Upper lobe of left lung (tissue), 6 donors: ENCODE measurements around the gene GREB1L. TPM values are rescaled to one million over a fixed set of nuclear protein-coding genes. Genes with fewer than 3 reads are reported as not detected.

Experiments used
- ATAC-seq, 2 donors: fragments of 200-7000 bp; cut with Tn5 transposase; one replicate each; pipeline ENCODE4 v1.9.1; 2022; ENCODE audit warnings: mild to moderate bottlenecking in 2 of 2, moderate library complexity in 2 of 2; ENCODE audit not compliant: low FRiP score in 2 of 2
- DNase-seq, 2 donors: peaks; one replicate each; pipeline ENCODE4 v3.0.0-alpha.2; 2019 to 2020
- H3K27ac ChIP-seq, 4 donors: fragments of 200-600 bp; sonication (generic); one replicate each; pipeline ENCODE4 v1.5.1; 2016 to 2019
- H3K27me3 ChIP-seq, 4 donors: fragments of 200-600 bp; sonication (generic); one replicate each; pipeline ENCODE4 v1.5.1; 2017 to 2019
- H3K36me3 ChIP-seq, 4 donors: fragments of 200-600 bp; sonication (generic); one replicate each; pipeline ENCODE4 v1.5.1; 2016 to 2019
- H3K4me1 ChIP-seq, 4 donors: fragments of 200-600 bp; sonication (generic); one replicate each; pipeline ENCODE4 v1.5.1; 2018 to 2019
- H3K4me3 ChIP-seq, 4 donors: fragments of 200-600 bp; sonication (generic); one replicate each; pipeline ENCODE4 v1.5.1; 2017 to 2019; ENCODE audit warnings: mild to moderate bottlenecking in 2 of 4, moderate library complexity in 1 of 4
- H3K9me3 ChIP-seq, 4 donors: fragments of 200-600 bp; sonication (generic); one replicate each; pipeline ENCODE4 v1.5.1; 2018 to 2019
- CTCF ChIP-seq, 6 experiments: fragments of 450-650 bp in 4 of 6; fragments of 200-600 bp in 2 of 6; sonication (generic) in 2 of 6; IDR thresholded peaks; one replicate each; pipeline ENCODE4 v1.5.1; 2016 to 2019; ENCODE audit warnings: antibody characterized with exemption in 6 of 6
- EP300 ChIP-seq, 4 donors: sonication (generic); formaldehyde crosslinking; IDR thresholded peaks; one replicate each; pipeline ENCODE4 v1.5.1; 2017; ENCODE audit warnings: antibody characterized with exemption in 4 of 4, control low read depth in 2 of 4
- POLR2A ChIP-seq, 4 donors: fragments of 450-650 bp; IDR thresholded peaks; one replicate each; pipeline ENCODE4 v1.5.1; 2016 to 2017; ENCODE audit warnings: antibody characterized with exemption in 4 of 4, mild to moderate bottlenecking in 2 of 4
- POLR2AphosphoS5 ChIP-seq, 2 donors: sonication (generic); formaldehyde crosslinking; IDR thresholded peaks; one replicate each; pipeline ENCODE4 v1.5.1; 2017; ENCODE audit warnings: antibody characterized with exemption in 2 of 2
- WGBS, 2 donors: methylation state at CpG; one replicate each; pipeline ENCODE4 v1.1.5; 2017 to 2018; 5-methylcytosine and 5-hydroxymethylcytosine counted together
- total RNA-seq, 6 donors: library from RNA; depleted of rRNA in 4 of 6; stranded (reverse); fragments of >200 nt in 4 of 6; gene quantifications; one replicate each; pipeline versions ENCODE4 v1.1.0 to v1.2.1, GENCODE V29; 2016 to 2021
- donor health status: DM: no; HTN: no; CAD: no; lungs with moderate emphysema.
- donor health status: DM: no; HTN: yes; CAD: no; lungs with severe emphysema.

Gene GREB1L
- total RNA-seq, 6 donors from 2014 or later = under 0.01 to 2.0 (median 0.44) TPM

GRCh38 chr18:21315741-21316197 is 73.7 kb downstream of the GREB1L start:
- ATAC-seq (no peak), DNase-seq (peak in 1 of 2 donors; percentile 30)
- TF ChIP-seq EP300 (IDR thresholded peaks at IDR 0.05) (no peak), POLR2A (IDR thresholded peaks at IDR 0.05) (no peak), POLR2AphosphoS5 (IDR thresholded peaks at IDR 0.05) (no peak), CTCF (IDR thresholded peaks at IDR 0.05) (no peak)
- Histone ChIP-seq H3K9me3 (no peaks in the 10 kb centered on the region), H3K36me3 (no peaks in the 10 kb centered on the region), H3K4me3 (no peak overlapping the region), H3K27me3 (no peaks in the 10 kb centered on the region), H3K4me1 (no peaks in the 10 kb centered on the region), H3K27ac (no peak overlapping the region)
- whole genome bisulfite sequencing, 2 donors = 45 to 65% methylated on average over 9 of the region's 9 CpGs

GRCh38 chr18:21316296-21316695 is 74.3 kb downstream of the GREB1L start:
- no peak for TF ChIP-seq CTCF (IDR thresholded peaks at IDR 0.05)
- TF ChIP-seq POLR2AphosphoS5 (IDR thresholded peaks at IDR 0.05) = no peak
- no peak for TF ChIP-seq EP300 (IDR thresholded peaks at IDR 0.05)
- TF ChIP-seq POLR2A (IDR thresholded peaks at IDR 0.05) = no peak
- ATAC-seq (no peak), DNase-seq (no peak)
- Histone ChIP-seq H3K27ac (no peak overlapping the region), H3K4me3 (no peak overlapping the region), H3K9me3 (no peaks in the 10 kb centered on the region), H3K36me3 (no peaks in the 10 kb centered on the region), H3K27me3 (no peaks in the 10 kb centered on the region), H3K4me1 (no peaks in the 10 kb centered on the region)
- 92 to 96% methylated on average over 1 of the region's 1 CpG for WGBS, 2 donors

- Histone ChIP-seq H3K36me3 (no peaks in the 10 kb centered on the region), H3K27me3 (no peaks in the 10 kb centered on the region), H3K4me3 (no peak overlapping the region), H3K4me1 (no peaks in the 10 kb centered on the region), H3K9me3 (no peaks in the 10 kb centered on the region), H3K27ac (no peak overlapping the region)
- WGBS, 2 donors = 80 to 90% methylated on average over 3 of the region's 3 CpGs
- TF ChIP-seq EP300 (IDR thresholded peaks at IDR 0.05) (no peak), POLR2AphosphoS5 (IDR thresholded peaks at IDR 0.05) (no peak), POLR2A (IDR thresholded peaks at IDR 0.05) (no peak), CTCF (IDR thresholded peaks at IDR 0.05) (no peak)
- DNase-seq (no peak), ATAC-seq (no peak)
Observed at GRCh38 chr18:21321711-21322110, 79.7 kb downstream of the GREB1L start.

GRCh38 chr18:21327101-21327500 is 85.1 kb downstream of the GREB1L start:
- TF ChIP-seq EP300 (IDR thresholded peaks at IDR 0.05) (no peak), CTCF (IDR thresholded peaks at IDR 0.05) (no peak), POLR2AphosphoS5 (IDR thresholded peaks at IDR 0.05) (no peak), POLR2A (IDR thresholded peaks at IDR 0.05) (no peak)
- no peak overlapping the region for H3K27ac ChIP-seq
- H3K27me3 ChIP-seq = no peaks in the 10 kb centered on the region
- H3K36me3 ChIP-seq = no peaks in the 10 kb centered on the region
- no peak for DNase-seq
- H3K4me3 ChIP-seq = no peak overlapping the region
- no peaks in the 10 kb centered on the region for H3K9me3 ChIP-seq
- no peak for ATAC-seq
- WGBS, 2 donors = 52 to 60% methylated on average over 3 of the region's 3 CpGs
- peaks cover 0 to 11% (median 2%) of the 10 kb centered on the region in 4 donors for H3K4me1 ChIP-seq

- Histone ChIP-seq H3K4me1 (peaks cover 0 to 11% (median 2%) of the 10 kb centered on the region in 4 donors), H3K27ac (no peak overlapping the region), H3K9me3 (no peaks in the 10 kb centered on the region), H3K4me3 (no peak overlapping the region), H3K36me3 (no peaks in the 10 kb centered on the region), H3K27me3 (no peaks in the 10 kb centered on the region)
- WGBS, 2 donors = 51 to 65% methylated on average over 5 to 6 of the region's 6 CpGs
- ATAC-seq = peak; percentile 57 to 81
- no peak for TF ChIP-seq EP300 (IDR thresholded peaks at IDR 0.05)
- TF ChIP-seq POLR2A (IDR thresholded peaks at IDR 0.05) = no peak
- TF ChIP-seq CTCF (IDR thresholded peaks at IDR 0.05) = no peak
- TF ChIP-seq POLR2AphosphoS5 (IDR thresholded peaks at IDR 0.05) = no peak
- no peak for DNase-seq
Observed at GRCh38 chr18:21330122-21330701, 88.2 kb downstream of the GREB1L start.
